NCI-H1436 (cell line): ENCODE measurements around the gene GLO1.
A peak's percentile ranks its signal among the peaks of the same experiment; 100 is the strongest.

ENCODE experiments used
- DNase-seq: peaks from one replicate; lab custom pipeline; 2025; lab: John Stamatoyannopoulos, UW

The GLO1 gene

DNA sequence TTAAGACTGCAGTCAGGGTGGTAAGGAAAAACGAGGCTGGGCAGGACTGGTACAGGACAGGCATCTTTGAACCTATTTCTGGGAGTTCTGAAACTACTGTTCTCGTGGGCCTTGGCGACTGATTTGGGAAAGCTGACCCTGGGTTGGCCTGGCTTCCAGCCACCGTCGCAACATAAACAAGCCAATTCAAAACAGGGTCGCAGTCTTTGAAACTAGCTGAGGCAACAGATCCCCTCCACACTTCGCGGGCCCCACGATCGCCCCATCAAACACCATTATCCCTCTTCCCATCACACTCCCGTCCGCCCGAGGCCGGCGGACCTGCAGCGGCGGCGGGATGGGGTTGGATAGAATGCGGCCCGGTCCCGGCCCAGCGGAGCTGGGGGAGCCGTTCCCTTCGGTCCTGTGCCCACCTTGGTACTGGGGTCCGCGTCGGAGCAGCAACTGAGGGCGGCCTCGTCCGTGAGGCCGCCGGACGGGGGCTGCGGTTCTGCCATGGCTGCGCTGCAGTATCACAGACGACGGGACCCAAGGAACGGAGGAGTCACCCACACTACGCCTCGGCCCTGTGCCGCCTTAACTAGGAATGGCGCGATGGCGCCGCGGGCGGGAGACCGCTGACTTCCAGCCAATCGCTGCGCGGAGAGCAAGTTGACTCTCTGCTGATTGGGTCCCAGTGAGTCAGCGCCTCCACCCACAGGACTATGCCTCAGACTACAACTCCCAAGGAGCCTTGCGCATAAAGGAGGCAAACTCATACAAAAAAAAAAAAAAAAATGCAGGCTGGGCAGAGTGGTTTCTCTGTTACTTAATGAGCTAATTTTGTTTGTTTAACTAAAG, at the start of gene GLO1:
Gene GLO1 (minus strand): TSS at position 588 of the 840 bp plus-strand sequence. CDS start 91 bp downstream, at position 497.
- peak; percentile 95 for DNase-seq

DNA sequence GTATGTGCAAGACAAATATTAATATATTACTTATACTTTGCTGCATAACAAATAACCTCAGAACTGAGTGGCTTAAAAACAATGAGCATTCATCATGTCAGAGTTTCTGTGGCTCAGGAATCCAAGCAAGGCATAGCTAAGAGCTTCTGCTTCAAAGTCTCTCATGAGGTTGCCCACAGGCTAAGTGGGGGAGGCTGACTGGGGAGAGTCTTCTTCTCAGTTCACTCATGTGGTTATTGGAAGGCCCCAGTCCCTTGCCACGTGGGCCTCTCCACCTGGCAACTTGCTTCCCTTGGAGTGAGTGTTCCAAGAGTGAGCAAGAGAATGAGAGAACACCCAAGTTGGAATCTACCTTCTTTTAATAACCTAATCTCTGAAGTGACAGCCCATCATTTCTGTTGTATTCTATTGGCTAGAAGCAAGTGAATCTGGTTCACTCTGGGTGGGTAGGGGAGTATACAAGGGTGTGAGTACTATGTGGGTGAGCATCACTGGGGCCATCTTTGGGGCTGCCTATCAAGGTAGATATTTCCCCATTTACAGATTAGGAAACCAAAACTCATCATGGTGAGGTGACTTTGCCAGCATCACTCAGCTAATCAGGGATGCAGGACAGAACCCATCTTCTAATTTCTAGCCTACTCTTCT, 48.1 kb upstream of the GLO1 start:
- no peak for DNase-seq

DNA sequence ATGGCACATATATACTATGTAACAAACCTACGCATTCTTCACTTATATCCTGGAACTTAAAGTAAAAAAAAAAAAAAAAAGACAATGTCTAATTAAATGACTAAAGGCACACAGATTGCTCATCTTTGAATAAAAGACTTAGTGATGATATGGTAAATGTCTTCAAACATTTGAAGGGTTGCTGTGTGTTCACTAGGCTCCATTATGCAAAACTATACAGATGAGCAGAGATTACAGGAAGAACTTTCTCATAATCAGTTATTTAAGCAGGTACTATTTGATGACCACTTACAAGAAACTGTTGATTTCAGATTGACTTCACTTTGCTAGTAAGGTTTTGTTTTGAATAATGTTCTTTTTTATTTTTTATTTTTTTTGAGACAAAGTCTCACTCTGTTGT, 46.5 kb upstream of the GLO1 start:
- no peak for DNase-seq

DNA sequence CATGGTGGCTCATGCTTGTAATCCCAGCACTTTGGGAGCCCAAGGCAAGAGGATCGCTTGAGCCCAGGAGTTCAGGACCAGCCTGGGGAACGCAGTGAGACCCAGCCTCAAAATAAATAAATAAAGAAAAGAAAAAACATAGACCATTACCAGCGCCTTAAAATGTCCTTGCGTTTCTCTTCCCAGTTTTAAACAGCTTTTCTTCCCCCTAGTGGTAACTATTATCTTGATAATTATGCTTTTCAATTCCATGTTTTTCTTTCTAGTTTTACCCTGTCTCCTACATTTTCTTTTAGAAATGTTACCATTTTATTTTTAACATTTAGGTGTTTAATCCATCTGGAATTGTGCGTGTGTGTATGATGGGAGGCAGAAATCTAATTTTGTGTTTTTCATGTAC, 36.6 kb upstream of the GLO1 start:
- no peak for DNase-seq

DNA sequence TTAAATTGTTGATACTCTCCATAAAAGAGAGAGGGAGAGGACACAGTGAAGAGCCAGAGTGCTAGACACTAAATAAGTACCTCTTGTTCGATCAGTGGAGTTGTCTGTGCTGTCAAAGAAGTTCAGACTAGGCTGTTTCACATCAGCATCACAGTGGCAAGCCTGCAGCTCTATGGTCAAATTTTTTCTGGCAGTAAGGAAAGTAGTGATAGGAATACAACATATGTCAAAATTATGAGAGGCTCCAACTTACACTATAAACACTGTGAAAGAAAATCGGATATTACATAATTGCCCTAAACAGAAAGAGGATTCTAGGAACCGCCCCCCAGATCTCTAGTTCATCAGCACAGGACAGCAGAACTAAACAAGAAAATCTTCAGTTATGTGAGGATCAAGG, 35.3 kb upstream of the GLO1 start:
- no peak for DNase-seq

DNA sequence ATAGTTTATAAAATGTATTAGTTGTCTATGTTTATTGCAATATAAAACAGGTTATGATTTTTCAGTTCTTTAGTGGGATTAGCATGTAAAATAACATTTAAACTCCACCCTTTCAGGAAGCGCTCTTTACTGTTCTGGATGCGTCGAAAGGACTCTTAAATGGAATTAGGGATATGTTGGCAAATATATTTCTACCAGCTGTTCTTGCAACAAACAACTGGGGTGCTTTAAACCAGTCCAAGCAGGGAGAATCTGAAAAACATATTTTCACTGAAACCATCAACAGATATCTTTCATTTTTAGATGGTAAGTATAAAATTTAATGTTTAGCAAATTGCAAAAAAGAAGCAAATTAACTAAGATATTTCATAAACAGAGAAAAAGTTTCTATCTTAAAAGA, 34.0 kb upstream of the GLO1 start:
- DNase-seq: no peak

DNA sequence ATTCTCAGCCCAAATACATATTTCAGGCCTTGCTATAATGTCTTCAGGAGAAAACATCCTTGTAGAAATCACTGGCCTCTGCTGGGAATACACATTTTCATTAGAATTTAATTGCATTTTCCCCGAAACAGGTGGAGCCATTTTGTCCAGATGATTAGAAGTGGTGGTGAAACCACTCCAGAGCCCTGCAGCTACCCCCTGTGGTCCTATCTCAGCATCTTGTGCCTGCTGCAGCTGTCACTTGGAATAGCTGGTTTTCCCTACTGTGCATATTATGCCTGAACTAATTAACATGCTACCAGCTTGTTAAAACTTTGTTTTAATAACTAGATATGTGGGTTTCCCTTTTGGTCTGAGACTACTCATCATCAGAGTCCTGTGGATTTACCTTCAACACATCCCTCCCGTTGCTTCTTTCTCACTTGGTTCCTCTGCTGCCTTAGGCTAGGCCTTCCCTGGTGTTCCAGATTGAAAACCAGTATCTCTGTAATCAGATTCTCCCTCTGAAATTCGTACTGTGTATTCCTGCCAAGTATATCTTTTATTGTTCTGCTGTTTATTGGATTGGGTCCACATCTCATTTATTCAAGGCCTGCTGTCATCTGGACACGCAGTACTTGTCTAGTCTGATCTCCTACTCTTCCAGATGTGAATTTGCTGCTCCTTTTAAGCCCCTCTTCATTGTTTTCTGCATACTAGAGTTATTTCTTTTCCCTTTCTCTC, 27.4 kb upstream of the GLO1 start:
- no peak for DNase-seq

DNA sequence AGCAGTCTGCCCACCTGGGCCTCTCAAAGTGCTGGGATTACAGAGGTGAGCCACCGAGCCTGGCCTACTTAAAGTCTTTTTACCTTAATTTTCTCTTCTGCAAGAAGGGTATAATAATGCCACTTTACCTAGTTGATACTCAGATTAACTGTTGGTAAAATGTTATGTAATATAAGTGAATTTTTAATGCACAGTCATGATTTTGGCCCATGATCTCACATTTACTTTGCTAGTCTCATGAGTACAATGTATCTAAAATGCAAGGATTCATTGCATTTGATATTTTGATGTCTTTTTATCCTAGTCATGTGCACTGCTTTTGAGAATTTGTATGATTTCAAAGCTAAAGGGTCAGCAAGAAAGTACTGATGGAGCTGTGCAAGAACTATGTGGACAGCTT, 25.3 kb upstream of the GLO1 start:
- no peak for DNase-seq

DNA sequence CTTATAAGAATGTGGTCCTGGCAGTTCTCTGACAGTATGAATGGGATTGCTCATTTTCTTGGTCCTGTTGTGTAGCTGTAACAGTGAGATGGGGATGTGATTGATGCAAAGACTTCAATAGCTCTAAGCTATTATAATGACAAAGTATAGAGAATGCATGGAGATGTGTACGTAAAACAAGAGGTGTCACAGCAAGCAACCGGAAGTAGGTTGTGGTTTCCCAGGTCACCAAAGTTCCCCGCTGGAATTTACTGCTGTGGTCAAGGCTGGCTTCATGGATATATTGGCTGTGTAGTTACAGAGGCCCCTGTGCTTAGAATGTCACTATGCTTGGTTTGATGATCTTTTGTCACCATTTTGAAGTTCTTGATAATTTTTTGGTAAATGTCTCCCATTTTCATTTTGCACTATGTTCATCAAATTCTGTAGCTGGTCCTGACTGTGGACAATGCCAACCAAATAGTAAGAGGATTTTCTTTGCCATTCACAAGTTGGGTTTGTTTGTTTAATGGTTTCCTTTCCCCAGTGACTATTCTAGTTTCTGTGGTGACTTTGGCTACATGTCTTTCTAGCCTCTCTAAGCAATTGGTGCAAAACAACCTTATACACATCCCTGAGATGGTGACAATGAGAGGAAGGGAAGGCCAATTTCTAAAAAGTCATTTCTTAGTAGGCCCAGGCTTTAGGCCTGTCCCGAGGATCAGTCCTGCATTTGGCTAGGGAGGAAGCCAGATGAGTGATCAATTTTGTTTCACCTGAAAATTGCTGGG, 22.7 kb upstream of the GLO1 start:
- DNase-seq: no peak

DNA sequence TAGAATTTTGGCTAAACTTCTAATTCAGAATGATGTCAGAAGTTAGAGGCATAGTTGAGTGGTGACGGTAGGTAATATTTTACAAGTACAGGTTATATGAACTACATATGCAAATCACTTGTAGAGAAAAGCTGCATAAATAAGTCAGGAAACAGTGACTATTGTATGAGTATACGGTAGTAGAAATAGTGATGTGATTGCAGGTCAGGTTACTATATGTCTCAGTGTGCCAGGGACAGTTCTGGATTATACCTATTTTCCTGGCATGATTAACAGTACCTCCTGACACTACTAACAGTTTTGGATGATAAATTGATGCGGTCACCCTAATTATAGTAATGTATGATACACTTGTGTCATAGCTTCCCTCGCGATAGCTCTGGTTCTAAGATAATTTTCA, 21.4 kb upstream of the GLO1 start:
- DNase-seq: no peak

DNA sequence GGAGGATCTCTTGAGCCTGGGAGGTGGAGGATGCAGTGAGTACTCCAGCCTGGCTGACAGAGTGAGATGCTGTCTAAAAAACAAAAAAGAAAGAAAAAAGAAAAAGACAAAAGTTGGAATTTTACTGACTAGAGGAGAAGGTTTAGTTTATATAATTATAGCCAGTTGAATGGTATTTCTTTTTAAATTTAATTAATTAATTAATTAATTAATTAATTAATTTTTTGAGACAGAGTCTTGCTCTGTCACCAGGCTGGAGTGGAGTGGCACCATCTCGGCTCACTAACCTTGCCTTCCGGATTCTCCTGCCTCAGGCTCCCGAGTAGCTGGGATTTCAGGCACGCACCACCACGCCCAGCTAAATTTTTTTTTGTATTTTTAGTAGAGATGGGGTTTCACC, 20.8 kb upstream of the GLO1 start:
- DNase-seq: no peak

DNA sequence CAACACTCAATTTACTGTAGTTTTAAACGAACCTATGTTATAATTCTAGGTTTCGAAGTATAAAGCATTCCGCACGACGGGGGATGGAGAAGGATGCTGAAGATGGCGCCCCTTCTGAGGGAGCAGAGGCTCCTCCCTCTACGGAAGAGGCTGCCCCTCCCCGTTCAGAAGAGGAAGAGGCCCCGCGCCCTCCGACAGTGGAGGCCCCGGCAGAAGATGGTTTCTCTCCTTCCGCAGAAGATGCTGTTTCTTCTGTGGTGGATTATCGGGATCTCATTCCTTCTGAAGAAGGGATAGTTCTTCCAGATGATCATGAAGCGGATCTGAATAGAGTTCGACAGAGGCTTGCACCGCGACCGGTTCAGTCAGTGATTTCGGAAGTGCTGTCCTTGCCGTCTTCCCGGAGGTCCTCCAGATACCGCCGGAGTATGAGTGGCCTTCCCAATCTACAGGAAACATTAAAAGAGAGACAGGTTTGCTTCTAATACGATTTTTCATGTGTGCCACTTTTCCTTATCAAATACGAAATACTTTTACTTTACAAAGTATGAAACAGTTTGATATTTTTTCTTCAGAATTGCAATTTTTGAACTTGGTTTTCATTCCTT, 19.9 kb upstream of the GLO1 start:
- no peak for DNase-seq

DNA sequence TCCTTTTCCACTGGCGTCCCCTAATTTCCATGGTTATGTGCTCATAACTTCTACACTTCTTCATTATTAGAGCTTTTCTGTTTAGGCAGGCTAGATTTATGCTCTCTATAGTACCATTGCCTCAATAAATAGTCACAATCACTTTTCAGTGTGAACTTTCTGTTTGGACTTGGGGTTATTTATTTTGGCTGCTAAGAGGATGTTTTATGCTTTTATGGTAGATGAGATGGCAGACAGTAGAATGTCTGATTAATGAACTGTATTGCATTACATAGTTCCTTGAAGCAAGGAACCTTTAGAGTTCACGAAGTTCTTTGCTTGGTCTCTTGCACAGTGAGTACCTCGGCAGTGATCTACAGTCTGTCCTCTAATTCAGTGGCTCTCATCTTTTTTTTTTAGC, 19.1 kb upstream of the GLO1 start:
- no peak for DNase-seq

DNA sequence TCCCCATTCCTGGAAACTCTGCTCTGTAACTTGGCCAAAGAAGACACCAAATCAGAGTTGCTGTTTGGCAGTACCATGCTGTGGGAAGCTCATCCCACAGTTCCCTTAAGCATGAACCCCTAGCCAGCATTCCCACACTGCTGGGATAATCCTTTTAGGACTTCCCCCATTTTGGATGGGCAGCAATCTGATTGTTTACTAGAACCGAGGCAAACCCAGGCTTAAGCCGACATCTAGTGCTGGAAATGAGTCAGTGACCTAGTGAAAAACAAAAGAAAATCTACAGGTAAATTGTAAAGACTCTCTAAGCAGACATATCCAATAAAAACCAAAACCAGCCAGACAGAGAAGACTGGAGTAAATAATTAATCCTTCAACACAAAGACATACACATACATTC, 17.4 kb upstream of the GLO1 start:
- no peak for DNase-seq

DNA sequence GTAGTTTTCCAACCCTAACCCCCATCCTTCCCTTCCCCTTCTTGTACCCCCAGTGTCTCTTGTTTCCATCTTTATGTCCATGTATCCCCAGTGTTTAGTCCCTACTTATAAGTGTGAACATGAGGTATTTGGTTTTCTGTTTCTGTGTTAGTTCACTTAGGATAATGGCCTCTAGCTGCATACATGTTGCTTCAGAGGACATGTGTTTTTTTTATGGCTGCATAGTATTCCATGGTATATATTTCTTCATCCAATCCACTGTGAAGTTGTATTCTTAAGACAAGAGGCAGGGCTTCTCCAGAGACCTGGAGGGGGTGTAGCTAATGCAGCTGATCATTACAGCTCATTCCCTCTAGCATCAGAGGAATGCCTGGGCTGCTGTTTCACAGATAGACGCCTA, 16.4 kb upstream of the GLO1 start:
- no peak for DNase-seq

DNA sequence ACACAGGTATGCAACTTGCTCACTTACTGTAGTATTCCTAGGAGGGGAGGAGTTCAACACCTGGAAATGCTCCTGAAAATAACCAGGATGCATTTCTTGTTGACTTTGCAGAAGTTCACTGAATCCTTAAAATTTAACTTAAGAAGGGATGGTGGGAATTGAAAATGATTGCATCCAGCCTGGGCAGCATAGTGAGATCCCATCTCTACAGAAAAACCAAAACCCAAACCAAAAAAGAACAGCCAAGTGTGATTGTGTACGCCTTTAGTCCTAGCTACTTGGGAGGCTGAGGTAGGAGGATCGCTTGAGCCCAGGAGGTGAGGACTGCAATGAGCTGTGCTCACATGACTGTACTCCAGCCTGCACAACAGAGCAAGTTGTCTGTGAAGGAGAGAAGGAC, 13.9 kb upstream of the GLO1 start:
- no peak for DNase-seq

DNA sequence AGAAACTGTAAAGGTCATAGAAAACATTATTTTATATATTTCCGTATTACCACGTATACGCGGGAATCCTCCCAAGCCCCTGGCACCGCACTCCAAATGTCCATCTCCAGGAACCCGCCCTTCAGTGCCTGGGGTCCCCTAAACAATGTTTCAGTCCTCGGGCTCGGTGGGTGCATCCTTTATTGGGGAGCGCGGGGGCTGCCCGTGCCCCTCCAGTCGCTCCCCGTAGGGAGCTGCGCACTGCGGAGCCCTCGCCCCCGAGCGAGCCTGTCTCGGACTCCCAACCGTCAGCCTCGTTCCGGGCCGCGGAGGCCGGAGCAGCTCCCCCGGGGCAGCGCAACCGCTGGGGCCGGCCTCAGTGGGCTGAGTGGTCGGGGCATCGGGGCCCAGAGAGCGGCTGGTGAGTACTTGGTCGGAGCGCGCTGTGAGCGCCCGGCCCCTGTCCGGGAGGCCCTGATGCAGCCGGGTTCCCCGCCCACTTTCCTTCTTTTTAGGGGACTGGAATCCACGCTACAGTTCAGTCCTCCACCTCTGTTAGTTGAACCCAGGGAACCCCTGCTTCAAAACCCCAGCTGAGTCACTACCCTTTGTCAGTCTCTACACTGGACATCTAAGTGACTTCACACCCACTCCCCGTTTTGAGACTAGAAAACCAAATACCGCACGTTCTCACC, 12.2 kb upstream of the GLO1 start, which contains the start of gene DNAH8:
Gene DNAH8 (plus strand): TSS at position 296 of the 674 bp plus-strand sequence. CDS start 7,499 bp downstream, outside the sequence.
- no peak for DNase-seq

DNA sequence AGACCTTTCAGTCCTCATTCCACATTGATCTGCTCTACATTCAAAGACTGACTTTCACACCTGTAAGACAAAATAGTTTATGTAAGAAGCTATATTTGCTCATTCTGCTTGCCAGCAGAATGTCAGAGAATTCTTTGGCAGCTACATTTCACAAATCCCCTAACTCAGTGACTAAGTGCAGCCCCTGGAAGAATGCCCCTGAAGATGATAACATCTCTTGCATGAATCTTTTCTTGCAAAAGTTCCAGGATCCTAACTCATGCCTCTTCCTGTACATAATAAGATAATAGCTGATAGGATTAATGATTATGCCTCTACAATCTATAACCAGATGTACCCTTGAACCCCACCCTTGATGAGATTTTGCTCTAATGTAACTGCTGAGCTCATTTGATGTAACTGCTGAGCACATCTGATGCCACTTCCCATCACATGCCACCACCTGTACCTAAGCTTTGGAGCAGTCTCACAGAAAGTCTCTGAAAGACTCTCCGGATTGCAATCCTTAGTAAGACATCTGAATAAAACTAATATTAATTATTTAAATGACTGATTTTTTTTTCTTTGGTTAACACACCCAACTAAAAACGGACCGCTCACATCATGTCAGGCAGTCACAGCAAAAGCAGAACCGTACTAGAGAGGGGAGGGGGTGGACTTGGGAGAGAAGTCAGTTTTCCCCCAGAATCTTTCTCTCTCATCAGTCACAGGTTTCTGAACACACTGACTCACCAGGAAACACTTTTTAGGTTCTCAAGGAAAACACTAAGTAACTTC, 11.5 kb upstream of the GLO1 start:
- DNase-seq: no peak

DNA sequence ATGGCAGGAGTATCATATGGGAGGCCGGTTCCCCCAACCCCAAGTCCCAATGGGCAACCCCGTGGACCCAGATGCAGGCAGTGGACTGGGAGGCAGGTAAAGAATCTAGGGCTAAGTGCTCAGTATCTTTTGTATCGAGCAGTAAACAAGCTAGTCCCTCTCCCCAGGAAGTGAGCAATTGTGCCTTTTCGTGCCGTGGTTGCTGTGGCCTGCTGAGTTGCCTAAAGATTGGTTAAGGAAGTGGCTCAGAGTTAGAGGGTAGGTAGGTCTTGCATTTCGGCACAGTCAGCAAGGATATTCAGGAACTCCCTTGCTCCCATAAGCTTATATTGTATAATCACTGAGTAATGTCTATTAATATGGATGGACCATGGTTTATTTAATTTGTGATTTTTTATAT, 10.9 kb upstream of the GLO1 start:
- DNase-seq: no peak

DNA sequence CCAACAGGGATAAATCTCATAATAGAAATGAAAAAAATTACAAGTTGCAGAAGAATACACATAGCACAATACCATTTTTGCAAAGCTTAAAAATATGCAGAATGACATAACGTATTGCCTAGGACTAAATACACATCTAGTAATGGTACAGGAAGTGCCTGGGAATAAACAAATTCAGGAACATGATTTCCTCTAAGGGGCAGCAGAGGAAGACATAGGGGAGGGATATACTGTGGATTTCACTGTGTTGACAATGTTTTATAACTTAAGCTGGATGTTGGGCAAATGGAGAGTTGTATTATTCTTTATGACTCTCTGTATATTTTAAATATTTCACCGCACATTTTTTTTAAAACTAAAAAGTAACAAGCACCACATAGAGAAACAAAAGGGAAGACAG, 5.6 kb upstream of the GLO1 start:
- no peak for DNase-seq
